ENCODE measurements around the gene YPEL1. TPM values are rescaled to one million over a fixed set of nuclear protein-coding genes. Genes with fewer than 3 reads are reported as not detected.
"Not testable (repeated sequence)": the region's sequence is repeated elsewhere in the genome, so short reads cannot be mapped to it uniquely, and the experiment has no call there.

The YPEL1 gene
- total RNA-seq, 2 donors from 2014 or later: 14.2 to 19.0 TPM

- ATAC-seq (no peak), DNase-seq (ENCODE audit: low spot score) (no peak)
- Mint-ChIP-seq H3K4me1 (ENCODE audit: low read depth in 2 of 2) (peaks cover 0 to 8% of the 10 kb centered on the region in 2 donors), H3K27ac (no peak overlapping the region), H3K36me3 (no peaks in the 10 kb centered on the region), H3K4me3 (no peak overlapping the region), H3K9me3 (no peaks in the 10 kb centered on the region), H3K27me3 (no peaks in the 10 kb centered on the region)
These were observed 38.4 kb downstream of the YPEL1 start for GRCh38 chr22:21697021-21697771.

DNA sequence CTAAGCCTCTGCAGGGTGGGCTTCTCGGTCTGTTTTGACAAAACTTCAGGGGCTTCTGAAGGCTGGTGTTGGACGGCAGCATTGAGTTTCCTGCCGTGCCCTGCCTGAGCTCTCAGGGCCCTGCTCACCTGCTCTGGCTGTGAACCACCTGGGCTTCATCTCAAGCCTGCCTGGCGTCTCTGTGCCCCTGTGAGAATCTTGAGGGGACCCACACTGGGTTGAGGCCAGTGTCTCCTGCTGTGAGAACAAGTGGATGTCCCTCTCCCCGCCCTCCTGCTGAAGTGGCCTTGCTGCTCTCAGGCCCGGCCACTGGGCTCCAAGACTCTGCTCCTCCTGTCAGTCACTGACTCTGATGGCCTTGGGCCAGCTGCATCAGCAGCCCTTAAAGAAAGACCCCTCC is 39.5 kb downstream of the YPEL1 start:
- DNase-seq (ENCODE audit: low spot score) (no peak), ATAC-seq (no peak)
- H3K9me3 Mint-ChIP-seq: no peaks in the 10 kb centered on the region
- no peaks in the 10 kb centered on the region for H3K36me3 Mint-ChIP-seq
- H3K27me3 Mint-ChIP-seq: no peaks in the 10 kb centered on the region
- H3K27ac Mint-ChIP-seq: peak overlapping the region in 1 of 2 donors; percentile 23
- H3K4me1 Mint-ChIP-seq (ENCODE audit: low read depth in 2 of 2): peaks cover 0 to 7% of the 10 kb centered on the region in 2 donors
- no peak overlapping the region for H3K4me3 Mint-ChIP-seq

DNA sequence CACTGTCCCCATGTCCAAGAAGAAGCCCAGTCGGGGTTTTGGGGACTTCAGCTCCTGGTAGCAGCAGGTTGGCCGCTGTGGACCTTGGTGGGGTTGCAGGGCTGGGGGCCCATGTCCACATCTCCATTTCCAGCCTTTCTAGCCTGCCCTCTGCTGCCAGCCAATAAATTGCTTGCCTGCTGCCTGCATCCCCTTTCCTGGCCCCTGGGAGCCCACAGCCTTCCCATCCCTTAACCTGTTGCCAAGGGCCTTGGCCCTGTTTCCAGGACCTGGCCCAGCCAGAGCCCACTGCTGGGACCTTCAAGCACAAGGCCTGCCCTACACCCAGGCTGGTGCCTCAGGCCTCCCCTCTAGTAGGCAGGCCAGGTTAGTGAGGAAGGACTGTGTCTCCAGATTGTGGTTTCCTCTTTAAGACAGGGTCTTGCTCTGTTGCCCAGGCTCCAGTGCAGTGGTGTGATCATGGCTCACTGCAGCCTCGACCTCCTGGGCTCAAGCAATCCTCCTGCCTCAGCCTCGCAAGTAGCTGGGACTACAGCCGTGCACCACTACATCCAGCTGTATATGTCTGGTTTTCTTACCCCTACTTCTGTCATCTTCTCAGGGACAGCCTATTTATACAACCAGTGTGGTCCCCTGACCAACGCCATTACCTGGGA is 40.0 kb downstream of the YPEL1 start:
- Mint-ChIP-seq H3K9me3 (no peaks in the 10 kb centered on the region), H3K4me3 (no peak overlapping the region), H3K27ac (peak overlapping the region in 1 of 2 donors; percentile 23), H3K36me3 (no peaks in the 10 kb centered on the region), H3K4me1 (ENCODE audit: low read depth in 2 of 2) (peaks cover 2 to 10% of the 10 kb centered on the region in 2 donors), H3K27me3 (no peaks in the 10 kb centered on the region)
- DNase-seq (ENCODE audit: low spot score) (no peak), ATAC-seq (peak in 1 of 2 donors; percentile 15)

DNA sequence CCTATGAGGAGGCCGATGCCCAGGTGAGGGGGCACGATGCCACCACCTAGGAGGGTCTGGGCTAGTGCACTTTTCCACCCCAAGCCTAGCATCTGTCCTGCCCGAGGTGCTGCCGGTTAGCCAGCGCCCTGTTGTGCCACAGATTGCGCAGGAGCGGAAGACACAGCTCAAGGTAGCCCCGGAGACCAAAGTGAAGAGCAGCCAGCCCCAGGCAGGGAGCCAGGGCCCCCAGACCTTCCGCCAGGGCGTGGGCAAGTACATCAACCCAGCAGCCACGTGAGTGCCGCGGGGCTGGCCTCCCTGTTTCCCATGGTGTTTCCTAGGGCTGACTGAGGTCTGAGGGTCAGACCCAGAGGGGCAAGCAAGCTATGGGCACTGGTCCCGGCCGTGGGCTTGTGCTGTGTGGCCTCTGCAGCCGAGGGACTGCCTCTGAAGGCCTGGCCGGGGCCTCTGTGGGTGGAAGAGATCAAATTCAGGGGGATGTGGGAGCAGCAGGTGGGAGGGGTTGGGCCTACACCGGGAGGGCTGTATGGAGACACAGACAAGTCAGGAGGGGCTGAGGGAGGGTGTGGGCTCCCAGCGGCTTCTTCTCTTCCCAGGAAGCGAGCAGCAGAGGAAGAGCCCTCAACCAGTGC is 40.7 kb downstream of the YPEL1 start:
- ATAC-seq (peak in 1 of 2 donors; percentile 4), DNase-seq (ENCODE audit: low spot score) (no peak)
- H3K9me3 Mint-ChIP-seq: no peaks in the 10 kb centered on the region
- H3K4me3 Mint-ChIP-seq: no peak overlapping the region
- no peaks in the 10 kb centered on the region for H3K27me3 Mint-ChIP-seq
- no peak overlapping the region for H3K27ac Mint-ChIP-seq
- no peaks in the 10 kb centered on the region for H3K36me3 Mint-ChIP-seq
- peaks cover 7 to 15% of the 10 kb centered on the region in 2 donors for H3K4me1 Mint-ChIP-seq (ENCODE audit: low read depth in 2 of 2)

DNA sequence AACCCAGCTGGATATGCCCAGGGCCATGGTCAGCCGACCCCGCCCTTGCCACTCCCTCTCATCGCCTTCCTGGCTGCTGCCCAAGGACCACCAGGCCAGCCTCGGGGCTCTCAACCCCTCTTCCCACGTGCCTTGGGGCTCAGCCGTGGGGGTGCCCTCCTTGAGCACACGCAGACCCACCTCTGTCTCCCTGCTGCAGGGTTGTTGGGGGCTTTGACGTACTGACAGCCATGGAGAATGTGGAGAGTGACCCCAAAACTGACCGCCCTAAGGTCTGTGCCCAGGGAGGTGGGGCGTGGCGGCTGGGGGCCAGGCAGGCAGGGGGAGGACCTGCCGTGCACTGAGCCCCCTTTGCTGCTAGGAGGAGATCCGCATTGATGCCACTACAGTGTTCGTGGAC is 41.2 kb downstream of the YPEL1 start:
- Mint-ChIP-seq H3K9me3 (no peaks in the 10 kb centered on the region), H3K4me3 (no peak overlapping the region), H3K36me3 (no peaks in the 10 kb centered on the region), H3K4me1 (ENCODE audit: low read depth in 2 of 2) (peaks cover 12 to 20% of the 10 kb centered on the region in 2 donors), H3K27ac (no peak overlapping the region), H3K27me3 (no peaks in the 10 kb centered on the region)
- DNase-seq (ENCODE audit: low spot score) (no peak), ATAC-seq (no peak)

GRCh38 chr22:21693999-21694341 is 41.6 kb downstream of the YPEL1 start:
- Mint-ChIP-seq H3K27ac (no peak overlapping the region), H3K27me3 (no peaks in the 10 kb centered on the region), H3K4me3 (no peak overlapping the region), H3K4me1 (ENCODE audit: low read depth in 2 of 2) (peaks cover 16 to 22% of the 10 kb centered on the region in 2 donors), H3K9me3 (no peaks in the 10 kb centered on the region), H3K36me3 (no peaks in the 10 kb centered on the region)
- DNase-seq (ENCODE audit: low spot score) (no peak), ATAC-seq (no peak)

DNA sequence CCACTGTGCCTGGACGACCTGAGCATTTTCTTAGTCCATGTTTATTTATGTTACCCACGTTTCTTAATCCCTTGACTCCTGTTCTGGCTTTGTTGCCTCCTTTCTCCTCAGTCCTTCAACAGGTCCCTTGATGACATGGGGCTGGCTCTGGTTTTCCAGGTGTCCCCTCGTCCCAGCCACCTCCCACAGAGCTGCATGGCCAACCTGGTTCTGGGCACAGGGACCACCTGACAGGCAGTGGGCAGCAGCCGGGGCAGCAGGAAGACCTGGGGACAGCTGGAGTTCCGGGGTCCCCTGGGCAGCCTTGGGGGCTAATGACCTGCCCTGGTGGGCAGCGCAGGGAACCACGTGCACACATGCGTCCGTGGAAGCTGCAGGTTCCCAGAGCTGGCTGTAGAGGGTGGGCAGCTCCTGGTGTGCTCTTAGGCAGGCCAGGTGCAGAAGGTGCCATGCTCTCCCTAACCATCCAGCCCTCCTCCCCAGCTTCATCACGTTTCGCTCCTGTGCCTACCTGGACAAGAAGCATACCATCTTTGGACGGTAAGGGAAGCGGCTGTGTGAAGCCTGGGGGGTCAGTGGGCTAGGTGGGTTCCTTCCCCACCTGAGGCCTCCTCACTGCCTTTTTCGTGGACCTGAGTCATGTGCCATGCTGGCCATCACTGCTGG is 42.1 kb downstream of the YPEL1 start:
- Mint-ChIP-seq H3K4me3 (no peak overlapping the region), H3K36me3 (no peaks in the 10 kb centered on the region), H3K9me3 (no peaks in the 10 kb centered on the region), H3K4me1 (ENCODE audit: low read depth in 2 of 2) (peaks cover 20 to 25% of the 10 kb centered on the region in 2 donors), H3K27ac (no peak overlapping the region), H3K27me3 (no peaks in the 10 kb centered on the region)
- no peak for DNase-seq (ENCODE audit: low spot score)
- ATAC-seq: no peak

GRCh38 chr22:21692856-21693255 is 42.7 kb downstream of the YPEL1 start:
- DNase-seq (ENCODE audit: low spot score); H3K27ac Mint-ChIP-seq; H3K4me3 Mint-ChIP-seq; H3K36me3 Mint-ChIP-seq; ATAC-seq; H3K9me3 Mint-ChIP-seq; H3K27me3 Mint-ChIP-seq: not testable (repeated sequence)
- peaks cover 20 to 25% of the 10 kb centered on the region in 2 donors for H3K4me1 Mint-ChIP-seq (ENCODE audit: low read depth in 2 of 2)

GRCh38 chr22:21691816-21692215 is 43.8 kb downstream of the YPEL1 start:
- no peak for ATAC-seq
- Mint-ChIP-seq H3K4me3 (no peak overlapping the region), H3K27ac (no peak overlapping the region)

DNA sequence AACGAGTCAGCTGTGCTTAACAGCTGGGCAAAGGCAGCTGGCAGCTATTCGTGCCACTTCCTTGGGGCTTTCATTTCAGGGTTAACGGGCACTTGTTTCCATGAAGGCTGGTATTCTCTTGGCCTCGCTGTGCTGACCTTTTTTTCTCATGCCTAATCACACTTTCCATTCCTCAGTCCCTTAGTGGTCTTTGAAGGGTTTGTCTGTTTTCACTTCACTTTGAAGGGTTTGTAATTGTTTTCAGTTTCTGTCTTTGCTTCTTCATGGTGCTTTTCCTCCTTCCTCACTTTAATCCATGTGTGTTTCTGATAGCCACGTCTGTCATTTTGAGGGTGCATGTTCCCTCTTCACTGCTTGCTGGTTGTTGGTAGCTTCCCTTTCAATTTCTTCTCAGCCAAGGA is 45.2 kb downstream of the YPEL1 start:
- DNase-seq (ENCODE audit: low spot score): no peak
- H3K9me3 Mint-ChIP-seq: no peaks in the 10 kb centered on the region
- no peaks in the 10 kb centered on the region for H3K27me3 Mint-ChIP-seq
- peak overlapping the region; percentile 87 for H3K27ac Mint-ChIP-seq
- H3K4me3 Mint-ChIP-seq: peak overlapping the region; percentile 63
- no peaks in the 10 kb centered on the region for H3K36me3 Mint-ChIP-seq
- peaks cover 20% of the 10 kb centered on the region in 2 donors for H3K4me1 Mint-ChIP-seq (ENCODE audit: low read depth in 2 of 2)
- peak; percentile 11 to 22 for ATAC-seq

More at GRCh38 chr22:21691816-21692215, 43.8 kb downstream of the YPEL1 start:
- peaks cover 20 to 22% of the 10 kb centered on the region in 2 donors for H3K4me1 Mint-ChIP-seq (ENCODE audit: low read depth in 2 of 2)
- no peaks in the 10 kb centered on the region for H3K9me3 Mint-ChIP-seq
- H3K36me3 Mint-ChIP-seq: no peaks in the 10 kb centered on the region
- no peaks in the 10 kb centered on the region for H3K27me3 Mint-ChIP-seq
- no peak for DNase-seq (ENCODE audit: low spot score)

DNA sequence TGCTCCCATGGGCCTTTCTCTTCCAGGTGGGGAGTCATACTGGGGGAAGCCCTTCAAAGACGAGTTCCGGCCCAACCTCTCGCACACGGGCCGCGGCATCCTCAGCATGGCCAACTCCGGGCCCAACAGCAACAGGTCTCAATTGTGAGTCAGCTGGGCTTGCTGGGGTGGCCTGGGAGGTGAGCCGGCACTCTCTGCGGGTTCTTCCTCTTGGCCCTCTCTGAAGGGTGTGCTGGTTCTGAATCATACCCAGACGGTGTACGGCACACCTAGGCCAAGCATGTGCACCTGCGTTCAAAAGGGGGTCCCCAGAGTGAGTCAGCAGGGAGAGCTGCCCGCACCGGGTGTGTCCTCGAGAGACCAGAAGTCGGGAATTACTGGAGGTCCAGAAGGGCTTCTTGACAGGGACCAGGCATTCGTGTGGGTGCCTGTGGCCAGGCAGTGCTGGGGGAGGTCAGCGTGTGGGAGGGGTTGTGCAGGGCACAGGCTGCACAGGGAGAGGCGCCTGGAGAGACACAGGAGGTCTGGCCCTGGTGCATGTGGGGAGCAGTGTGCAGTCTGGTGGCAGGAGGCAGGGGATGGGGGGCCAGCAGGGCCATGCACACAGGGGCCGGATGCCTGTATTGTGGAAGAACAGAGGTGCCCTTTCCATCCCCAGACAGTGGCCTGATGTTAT is 46.8 kb downstream of the YPEL1 start:
- peak overlapping the region; percentile 63 for H3K4me3 Mint-ChIP-seq
- H3K4me1 Mint-ChIP-seq (ENCODE audit: low read depth in 2 of 2): peaks cover 20% of the 10 kb centered on the region in 2 donors
- peak overlapping the region; percentile 87 for H3K27ac Mint-ChIP-seq
- DNase-seq (ENCODE audit: low spot score): no peak
- ATAC-seq: no peak
- H3K36me3 Mint-ChIP-seq: no peaks in the 10 kb centered on the region
- no peaks in the 10 kb centered on the region for H3K27me3 Mint-ChIP-seq
- H3K9me3 Mint-ChIP-seq: no peaks in the 10 kb centered on the region

GRCh38 chr22:21688341-21688705 is 47.3 kb downstream of the YPEL1 start:
- Mint-ChIP-seq H3K27ac (peak overlapping the region; percentile 87), H3K27me3 (no peaks in the 10 kb centered on the region), H3K4me3 (no peak overlapping the region), H3K4me1 (ENCODE audit: low read depth in 2 of 2) (peaks cover 20% of the 10 kb centered on the region in 2 donors), H3K36me3 (no peaks in the 10 kb centered on the region), H3K9me3 (no peaks in the 10 kb centered on the region)
- ATAC-seq: no peak
- no peak for DNase-seq (ENCODE audit: low spot score)

- H3K4me3 Mint-ChIP-seq: no peak overlapping the region
- H3K36me3 Mint-ChIP-seq: no peaks in the 10 kb centered on the region
- no peaks in the 10 kb centered on the region for H3K27me3 Mint-ChIP-seq
- ATAC-seq (no peak), DNase-seq (ENCODE audit: low spot score) (no peak)
- no peaks in the 10 kb centered on the region for H3K9me3 Mint-ChIP-seq
- no peak overlapping the region for H3K27ac Mint-ChIP-seq
- H3K4me1 Mint-ChIP-seq (ENCODE audit: low read depth in 2 of 2): peaks cover 20% of the 10 kb centered on the region in 2 donors
These were observed 47.8 kb downstream of the YPEL1 start for GRCh38 chr22:21687685-21688259.
